ENCODE measurements around the gene SGPL1.

SGPL1 gene

GRCh38 chr10:70799124-70799523, 16.6 kb upstream of the SGPL1 start:
- TF ChIP-seq POLR2AphosphoS5 (IDR thresholded peaks at IDR 0.05; ENCODE audit: low read depth) (no peak), SPI1 (IDR thresholded peaks at IDR 0.05; ENCODE audit: borderline replicate concordance, low read depth) (no peak), CTCF (IDR thresholded peaks at IDR 0.05; ENCODE audit: insufficient read depth, low read length) (no peak), GABPA (IDR thresholded peaks at IDR 0.05; ENCODE audit: low read depth) (no peak)
- TF ChIP-seq, protein P1, sequence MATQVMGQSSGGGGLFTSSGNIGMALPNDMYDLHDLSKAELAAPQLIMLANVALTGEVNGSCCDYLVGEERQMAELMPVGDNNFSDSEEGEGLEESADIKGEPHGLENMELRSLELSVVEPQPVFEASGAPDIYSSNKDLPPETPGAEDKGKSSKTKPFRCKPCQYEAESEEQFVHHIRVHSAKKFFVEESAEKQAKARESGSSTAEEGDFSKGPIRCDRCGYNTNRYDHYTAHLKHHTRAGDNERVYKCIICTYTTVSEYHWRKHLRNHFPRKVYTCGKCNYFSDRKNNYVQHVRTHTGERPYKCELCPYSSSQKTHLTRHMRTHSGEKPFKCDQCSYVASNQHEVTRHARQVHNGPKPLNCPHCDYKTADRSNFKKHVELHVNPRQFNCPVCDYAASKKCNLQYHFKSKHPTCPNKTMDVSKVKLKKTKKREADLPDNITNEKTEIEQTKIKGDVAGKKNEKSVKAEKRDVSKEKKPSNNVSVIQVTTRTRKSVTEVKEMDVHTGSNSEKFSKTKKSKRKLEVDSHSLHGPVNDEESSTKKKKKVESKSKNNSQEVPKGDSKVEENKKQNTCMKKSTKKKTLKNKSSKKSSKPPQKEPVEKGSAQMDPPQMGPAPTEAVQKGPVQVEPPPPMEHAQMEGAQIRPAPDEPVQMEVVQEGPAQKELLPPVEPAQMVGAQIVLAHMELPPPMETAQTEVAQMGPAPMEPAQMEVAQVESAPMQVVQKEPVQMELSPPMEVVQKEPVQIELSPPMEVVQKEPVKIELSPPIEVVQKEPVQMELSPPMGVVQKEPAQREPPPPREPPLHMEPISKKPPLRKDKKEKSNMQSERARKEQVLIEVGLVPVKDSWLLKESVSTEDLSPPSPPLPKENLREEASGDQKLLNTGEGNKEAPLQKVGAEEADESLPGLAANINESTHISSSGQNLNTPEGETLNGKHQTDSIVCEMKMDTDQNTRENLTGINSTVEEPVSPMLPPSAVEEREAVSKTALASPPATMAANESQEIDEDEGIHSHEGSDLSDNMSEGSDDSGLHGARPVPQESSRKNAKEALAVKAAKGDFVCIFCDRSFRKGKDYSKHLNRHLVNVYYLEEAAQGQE (IDR thresholded peaks at IDR 0.05; ENCODE audit: insufficient replicate concordance, low read depth): no peak
- H3K4me3 ChIP-seq (replicated peaks; ENCODE audit: insufficient read depth, low read length): no peak overlapping the region
- H3K27ac ChIP-seq (replicated peaks): no peak overlapping the region
- peak in 1 of 2 experiments; percentile 23 for DNase-seq (ENCODE audit: low read depth in 1 of 2, low spot score in 1 of 2)
- no peaks in the 10 kb centered on the region for H3K27me3 ChIP-seq (ENCODE audit: insufficient read depth, poor library complexity, severe bottlenecking)

DNA sequence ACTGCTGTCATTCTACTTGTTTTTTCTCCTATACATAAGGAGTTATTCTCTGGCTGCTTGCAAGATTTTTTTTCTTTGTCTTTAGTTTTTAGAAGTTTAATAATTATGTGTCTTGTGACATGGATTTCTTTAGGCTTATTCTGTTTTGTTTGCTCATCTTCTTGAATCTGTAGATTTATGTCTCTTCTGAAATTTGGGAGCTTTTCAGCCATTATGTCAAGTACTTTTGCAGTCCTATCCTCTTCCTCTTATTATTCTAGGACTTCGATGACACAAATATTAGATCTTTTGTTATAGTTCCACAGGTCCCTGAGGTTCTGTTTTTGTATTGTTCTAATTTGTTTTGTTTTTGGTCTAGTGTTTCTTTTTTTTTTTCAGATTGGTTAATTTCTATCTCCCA, 13.9 kb upstream of the SGPL1 start:
- Histone ChIP-seq H3K4me3 (replicated peaks; ENCODE audit: insufficient read depth, low read length) (no peak overlapping the region), H3K27ac (replicated peaks) (no peak overlapping the region), H3K27me3 (ENCODE audit: insufficient read depth, poor library complexity, severe bottlenecking) (no peaks in the 10 kb centered on the region)
- no peak for DNase-seq (ENCODE audit: low read depth in 1 of 2, low spot score in 1 of 2)
- no peak for TF ChIP-seq GABPA (IDR thresholded peaks at IDR 0.05; ENCODE audit: low read depth)
- TF ChIP-seq, protein P1 (IDR thresholded peaks at IDR 0.05; ENCODE audit: insufficient replicate concordance, low read depth): no peak
- no peak for TF ChIP-seq POLR2AphosphoS5 (IDR thresholded peaks at IDR 0.05; ENCODE audit: low read depth)
- TF ChIP-seq CTCF (IDR thresholded peaks at IDR 0.05; ENCODE audit: insufficient read depth, low read length): no peak
- no peak for TF ChIP-seq SPI1 (IDR thresholded peaks at IDR 0.05; ENCODE audit: borderline replicate concordance, low read depth)

DNA sequence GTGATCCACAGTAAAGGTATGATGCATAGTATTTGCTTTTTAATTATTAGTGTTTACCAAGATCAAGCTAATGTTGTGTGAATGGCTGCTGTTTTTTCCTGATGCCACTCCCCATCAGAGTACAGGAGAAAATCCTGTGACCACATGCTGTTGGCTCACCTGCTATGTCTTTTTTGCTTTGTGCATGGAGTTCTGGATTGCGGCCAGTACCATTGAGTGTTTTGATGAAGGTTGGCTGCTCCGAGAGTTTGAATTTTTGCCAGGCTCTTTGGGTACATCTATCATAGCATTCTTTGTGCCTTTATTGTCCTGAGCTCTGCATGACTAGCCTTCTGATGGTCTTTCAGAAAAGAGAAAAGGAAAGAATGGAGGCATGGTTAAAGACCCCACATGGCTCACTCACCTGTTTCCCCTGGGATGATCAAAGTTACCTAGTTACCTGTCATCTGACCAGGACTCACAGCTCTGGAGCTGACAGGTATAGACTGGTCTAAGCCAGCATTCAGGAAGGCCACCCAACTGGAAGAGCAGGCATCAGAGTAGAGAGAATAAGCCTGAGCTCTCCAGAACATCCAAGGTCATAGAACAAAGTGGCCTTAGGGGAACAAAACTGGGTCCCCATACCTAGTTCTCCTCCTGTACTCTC, 11.8 kb upstream of the SGPL1 start:
- Histone ChIP-seq H3K27me3 (ENCODE audit: insufficient read depth, poor library complexity, severe bottlenecking) (no peaks in the 10 kb centered on the region), H3K27ac (replicated peaks) (no peak overlapping the region), H3K4me3 (replicated peaks; ENCODE audit: insufficient read depth, low read length) (no peak overlapping the region)
- no peak for DNase-seq (ENCODE audit: low read depth in 1 of 2, low spot score in 1 of 2)
- TF ChIP-seq POLR2AphosphoS5 (IDR thresholded peaks at IDR 0.05; ENCODE audit: low read depth): no peak
- TF ChIP-seq, protein P1 (IDR thresholded peaks at IDR 0.05; ENCODE audit: insufficient replicate concordance, low read depth): no peak
- TF ChIP-seq CTCF (IDR thresholded peaks at IDR 0.05; ENCODE audit: insufficient read depth, low read length): no peak
- TF ChIP-seq GABPA (IDR thresholded peaks at IDR 0.05; ENCODE audit: low read depth): no peak
- TF ChIP-seq SPI1 (IDR thresholded peaks at IDR 0.05; ENCODE audit: borderline replicate concordance, low read depth): no peak
